HG03354 (cell line): ENCODE measurements around the gene NCDN.
A peak's percentile ranks its signal among the peaks of the same experiment; 100 is the strongest.

ENCODE experiments used
- ATAC-seq: cut with Tn5 transposase; IDR thresholded peaks from one replicate; pipeline ENCODE4 v1.9.1; 2021; ENCODE audit warnings: mild to moderate bottlenecking; ENCODE audit not compliant: unreplicated experiment, poor library complexity, severe bottlenecking

Gene NCDN

DNA sequence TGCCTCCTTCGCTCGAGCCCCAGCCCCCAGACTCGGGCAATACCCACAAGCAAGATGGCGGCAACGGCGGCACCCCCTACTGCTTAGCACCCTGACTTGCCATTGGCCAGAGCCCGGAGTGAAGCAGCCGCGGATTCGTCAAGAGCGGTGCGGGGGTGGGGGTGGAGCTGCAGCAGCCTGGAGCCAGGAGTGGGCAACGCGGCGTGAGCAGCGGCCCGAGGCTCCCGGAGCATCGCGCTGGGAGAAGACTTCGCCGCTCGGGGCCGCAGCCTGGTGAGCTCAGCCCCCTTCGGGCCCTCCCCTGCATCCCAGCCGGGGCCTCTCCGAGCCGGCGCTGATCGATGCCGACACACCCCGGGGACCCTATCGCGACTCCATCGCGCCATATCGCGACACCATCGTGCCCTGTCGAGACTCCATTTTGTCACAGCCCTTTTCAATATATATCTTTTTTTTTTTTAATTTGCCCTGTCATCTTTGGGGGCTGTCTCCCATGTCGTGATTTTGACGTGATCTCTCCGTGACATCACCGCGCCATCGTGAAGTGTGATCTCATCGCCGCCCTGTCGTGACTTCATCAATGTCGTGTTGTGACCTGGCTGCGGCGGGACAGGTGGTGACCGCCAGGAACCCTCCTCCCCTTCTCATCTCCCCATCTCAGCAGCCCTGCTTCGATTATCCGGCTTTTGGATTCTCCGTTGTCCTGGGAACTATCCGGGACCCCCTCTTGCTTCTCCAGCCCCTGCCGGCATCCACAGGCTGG is at the start of gene NCDN:
Gene NCDN (plus strand): TSS at position 189 of the 763 bp plus-strand sequence. CDS start 392 bp downstream, at position 581.
- peak; percentile 91 for ATAC-seq

GRCh38 chr1:35507947-35508346 is 49.7 kb upstream of the NCDN start:
- ATAC-seq = no peak

DNA sequence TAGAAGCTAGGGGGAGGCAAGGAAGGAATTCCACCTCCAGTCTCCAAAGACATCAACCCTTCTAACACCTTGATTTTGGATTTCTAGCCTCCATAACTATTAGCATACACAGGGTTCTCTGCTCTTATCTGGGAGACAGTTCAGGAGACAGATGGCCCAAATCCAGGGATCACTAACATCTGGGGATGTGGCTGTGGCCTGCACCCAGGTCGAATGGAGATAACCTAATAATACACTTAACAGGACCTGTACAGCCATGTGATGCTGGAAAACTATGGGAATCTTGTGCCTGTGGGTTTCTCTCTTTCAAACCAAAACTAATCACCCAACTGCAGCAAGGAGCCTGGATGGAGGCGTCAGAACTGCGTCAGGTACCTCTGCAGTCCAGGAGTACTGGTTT is 48.0 kb upstream of the NCDN start:
- ATAC-seq = no peak

GRCh38 chr1:35511305-35511704 is 46.3 kb upstream of the NCDN start:
- no peak for ATAC-seq

- ATAC-seq = no peak
Measured at GRCh38 chr1:35518183-35518582, 39.4 kb upstream of the NCDN start.

- no peak for ATAC-seq
Measured at GRCh38 chr1:35519432-35519831, 38.2 kb upstream of the NCDN start.

DNA sequence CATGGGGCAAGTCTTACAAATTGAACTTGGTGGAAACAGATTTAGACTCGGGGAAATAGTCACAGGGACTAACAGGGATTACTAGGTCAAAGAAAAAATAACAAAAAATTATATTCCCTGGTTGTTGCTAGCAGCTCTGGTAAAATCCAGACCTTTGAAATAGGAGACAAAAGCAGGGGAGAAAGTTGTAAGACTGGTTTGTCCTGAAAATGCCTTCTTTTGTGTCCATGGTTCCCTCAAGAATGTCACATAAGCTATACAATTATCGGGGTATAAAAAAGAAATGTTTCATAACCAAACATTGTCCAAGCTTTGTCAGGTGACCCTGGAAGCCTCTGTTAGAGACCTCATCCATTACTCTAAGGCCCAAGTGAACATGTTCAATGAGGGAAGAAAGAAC is 33.5 kb upstream of the NCDN start:
- no peak for ATAC-seq

GRCh38 chr1:35530168-35530567 is 27.4 kb upstream of the NCDN start:
- ATAC-seq = no peak

DNA sequence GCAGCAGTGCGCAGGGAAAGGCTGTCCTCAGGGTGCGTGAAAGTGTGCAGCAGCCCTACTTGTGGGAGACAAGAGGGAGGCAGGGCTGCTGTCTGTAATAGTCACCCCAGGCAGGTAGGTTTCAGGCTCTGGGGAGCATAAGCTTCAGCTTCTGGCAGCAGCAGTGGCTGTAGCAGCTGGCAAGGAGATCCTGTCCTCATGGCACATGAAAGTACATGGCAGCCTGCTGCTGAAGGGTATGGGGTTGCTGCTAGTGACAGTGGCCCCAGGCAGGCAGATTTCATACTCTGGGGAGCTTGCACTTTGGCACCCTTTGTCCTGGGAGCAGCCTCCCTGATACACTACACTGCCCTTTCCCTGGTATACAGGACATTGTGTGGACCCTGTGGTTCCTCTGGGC is 26.7 kb upstream of the NCDN start:
- ATAC-seq = no peak

GRCh38 chr1:35531368-35531767 is 26.2 kb upstream of the NCDN start:
- no peak for ATAC-seq

- no peak for ATAC-seq
Measured at GRCh38 chr1:35532497-35533223, 24.9 kb upstream of the NCDN start.

GRCh38 chr1:35533586-35533985 is 24.0 kb upstream of the NCDN start:
- ATAC-seq = no peak

DNA sequence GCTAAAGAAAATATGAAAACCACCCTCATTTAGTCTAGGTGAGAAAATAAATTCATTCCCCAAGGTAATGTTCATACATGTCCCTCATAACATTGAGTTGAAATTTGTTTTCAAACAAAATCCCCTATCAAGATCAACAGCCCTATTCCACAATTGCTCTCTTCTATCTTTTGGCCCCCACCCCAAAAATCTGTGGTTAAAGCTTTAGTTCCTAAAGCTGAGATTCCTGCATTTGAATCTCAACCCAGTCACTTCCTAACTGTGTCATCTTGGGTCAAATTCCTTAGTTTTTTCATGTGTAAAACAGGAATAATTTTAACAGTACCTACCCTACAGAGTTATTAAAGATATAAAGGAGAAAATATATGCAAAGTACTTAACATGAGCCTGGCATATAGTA is 22.4 kb upstream of the NCDN start:
- ATAC-seq = no peak

DNA sequence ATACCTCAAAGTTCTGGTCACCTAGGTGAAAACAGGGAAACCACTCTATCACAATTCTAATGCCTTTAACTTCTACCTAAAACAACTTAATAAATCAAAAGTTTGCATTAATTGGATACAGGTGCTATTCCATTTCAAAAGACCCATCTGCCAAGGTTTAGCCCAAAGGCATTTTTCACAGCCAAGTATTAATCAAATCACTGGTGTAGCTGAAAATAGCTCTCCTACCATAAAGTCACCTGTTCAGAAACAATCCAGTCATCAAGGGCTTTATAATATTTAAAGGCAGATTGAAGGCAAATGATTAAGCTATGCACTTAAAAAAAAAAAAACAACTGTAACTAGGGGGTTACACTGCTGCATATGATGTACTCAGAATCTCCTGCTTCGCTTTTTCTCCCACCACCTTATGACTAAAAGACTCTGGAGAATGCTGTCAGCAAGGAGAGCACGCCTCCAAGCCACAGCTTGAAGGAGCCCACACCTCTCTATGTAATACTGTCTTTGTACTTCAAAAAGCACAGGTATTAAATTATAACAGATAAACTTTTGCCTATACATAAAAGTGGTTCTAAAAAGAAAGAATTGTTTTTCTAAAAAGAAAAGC is 20.9 kb upstream of the NCDN start:
- ATAC-seq = no peak

DNA sequence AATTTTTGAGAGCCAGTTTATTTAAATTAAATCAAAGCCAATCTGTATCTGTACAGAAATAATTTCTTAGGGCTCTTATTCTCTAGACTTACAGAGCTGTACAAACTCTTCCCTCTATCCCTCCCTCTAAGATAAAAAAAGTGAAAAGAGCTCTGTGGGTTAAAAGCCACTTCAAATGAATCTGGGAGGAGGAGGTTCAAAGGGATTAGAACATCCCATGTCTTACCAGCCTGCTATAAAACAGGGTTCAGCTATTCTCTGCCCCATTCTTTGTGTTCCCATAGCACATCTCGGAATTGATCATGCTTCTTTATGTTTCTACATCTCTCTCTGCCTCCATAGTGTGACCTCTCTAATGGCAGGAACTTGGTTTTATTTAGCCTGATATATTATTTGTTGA is 19.8 kb upstream of the NCDN start:
- ATAC-seq = no peak

GRCh38 chr1:35539073-35539823 is 18.4 kb upstream of the NCDN start:
- peak; percentile 62 for ATAC-seq

GRCh38 chr1:35539824-35540261 is 17.8 kb upstream of the NCDN start:
- ATAC-seq = peak; percentile 47

- peak; percentile 44 for ATAC-seq
Measured at GRCh38 chr1:35544976-35545375, 12.6 kb upstream of the NCDN start.

- no peak for ATAC-seq
Measured at GRCh38 chr1:35546614-35547013, 11.0 kb upstream of the NCDN start.

GRCh38 chr1:35553851-35554250 is 3.7 kb upstream of the NCDN start:
- no peak for ATAC-seq
